Measurements from ENCODE around the gene BICDL2. TPM values are rescaled to one million over a fixed set of nuclear protein-coding genes. Genes with fewer than 3 reads are reported as not detected.
A peak's percentile ranks its signal among the peaks of the same experiment; 100 is the strongest.

BICDL2 gene
- total and polyA plus RNA-seq, 2 of the 8 experiments (the other 6 are each of a cell fraction or from before 2014, with no cell fraction given), result 7.3 to 15.9 TPM

- TF ChIP-seq PHF8 (conservative IDR thresholded peaks at IDR 0.05; ENCODE audit: low read depth, low read length), result peak; percentile 48
- peak; percentile 39 for TF ChIP-seq NRF1 (IDR thresholded peaks at IDR 0.05; ENCODE audit: low read depth, low read length)
- no peak for TF ChIP-seq TCF12 (IDR thresholded peaks at IDR 0.05; ENCODE audit: low read depth, low read length)
- 0 out of 2 replicates have a peak, but pooled peaks have one; percentile 42 for TF ChIP-seq YY1 (IDR thresholded peaks at IDR 0.05; ENCODE audit: low read depth, low read length)
- no peak for TF ChIP-seq CHD2 (IDR thresholded peaks at IDR 0.05; ENCODE audit: low read length)
- no peak for TF ChIP-seq CBX8 (IDR thresholded peaks at IDR 0.05; ENCODE audit: borderline replicate concordance, low read depth, low read length)
- TF ChIP-seq HDAC2 (IDR thresholded peaks at IDR 0.05; ENCODE audit: borderline replicate concordance in 1 of 2, low read depth in 2 of 2, low read length in 2 of 2), result peak in 1 of 2 experiments; percentile 34; a peak in 1 of 4 replicates
- 0 out of 2 replicates have a peak, but pooled peaks have one; percentile 61 for TF ChIP-seq ATF2 (IDR thresholded peaks at IDR 0.05; ENCODE audit: low read length)
- TF ChIP-seq CEBPB (IDR thresholded peaks at IDR 0.05; ENCODE audit: low read depth, low read length), result no peak
- 0 out of 2 replicates have a peak, but pooled peaks have one; percentile 38 for TF ChIP-seq E2F6 (IDR thresholded peaks at IDR 0.05)
- TF ChIP-seq POLR2A (IDR thresholded peaks at IDR 0.05; ENCODE audit: control extremely low read depth in 1 of 2, low read depth in 2 of 2, low read length in 2 of 2), result peak in 1 of 2 experiments; percentile 39; a peak in 1 of 3 replicates
- TF ChIP-seq BCL11A (IDR thresholded peaks at IDR 0.05; ENCODE audit: low read depth in 2 of 2, low read length in 2 of 2), result no peak
- TF ChIP-seq SP4 (IDR thresholded peaks at IDR 0.05; ENCODE audit: low read length), result 0 out of 2 replicates have a peak, but pooled peaks have one; percentile 67
- peak; percentile 82 for TF ChIP-seq TAF7 (optimal IDR thresholded peaks at IDR 0.05; ENCODE audit: borderline replicate concordance, low read depth, low read length)
Observed at GRCh38 chr16:3059041-3059722, 22.4 kb upstream of the BICDL2 start (continued).

Data from H1 (cell line).